ENCODE results near the gene MCM7. TPM values are rescaled to one million over a fixed set of nuclear protein-coding genes. Genes with fewer than 3 reads are reported as not detected.

The MCM7 gene
- total RNA-seq, 1 donor, result 28.6 TPM

GRCh38 chr7:100111156-100111555, 10.0 kb upstream of the MCM7 start:
- Histone ChIP-seq H2AFZ (ENCODE audit: low read length) (no peak overlapping the region), H3K4me3 (ENCODE audit: insufficient read depth, low read length) (no peak overlapping the region), H3K79me2 (ENCODE audit: insufficient read depth, low read length) (peaks cover 3% of the 10 kb centered on the region), H3K27ac (ENCODE audit: low read depth, low read length) (no peak overlapping the region), H3K9me3 (ENCODE audit: low read depth, low read length) (no peaks in the 10 kb centered on the region), H3K27me3 (ENCODE audit: insufficient read depth, low read length) (no peaks in the 10 kb centered on the region), H4K20me1 (ENCODE audit: insufficient read depth, low read length) (no peaks in the 10 kb centered on the region), H3K4me1 (ENCODE audit: insufficient read depth, low read length) (no peaks in the 10 kb centered on the region), H3K36me3 (ENCODE audit: insufficient read depth, low read length) (peaks cover 59% of the 10 kb centered on the region), H3K4me2 (ENCODE audit: insufficient read depth, low read length) (no peak overlapping the region)
- TF ChIP-seq CTCF (IDR thresholded peaks at IDR 0.05; ENCODE audit: extremely low read depth, low read depth, low read length), result no peak
- DNase-seq (ENCODE audit: insufficient read length, low spot score, missing footprints), result no peak

DNA sequence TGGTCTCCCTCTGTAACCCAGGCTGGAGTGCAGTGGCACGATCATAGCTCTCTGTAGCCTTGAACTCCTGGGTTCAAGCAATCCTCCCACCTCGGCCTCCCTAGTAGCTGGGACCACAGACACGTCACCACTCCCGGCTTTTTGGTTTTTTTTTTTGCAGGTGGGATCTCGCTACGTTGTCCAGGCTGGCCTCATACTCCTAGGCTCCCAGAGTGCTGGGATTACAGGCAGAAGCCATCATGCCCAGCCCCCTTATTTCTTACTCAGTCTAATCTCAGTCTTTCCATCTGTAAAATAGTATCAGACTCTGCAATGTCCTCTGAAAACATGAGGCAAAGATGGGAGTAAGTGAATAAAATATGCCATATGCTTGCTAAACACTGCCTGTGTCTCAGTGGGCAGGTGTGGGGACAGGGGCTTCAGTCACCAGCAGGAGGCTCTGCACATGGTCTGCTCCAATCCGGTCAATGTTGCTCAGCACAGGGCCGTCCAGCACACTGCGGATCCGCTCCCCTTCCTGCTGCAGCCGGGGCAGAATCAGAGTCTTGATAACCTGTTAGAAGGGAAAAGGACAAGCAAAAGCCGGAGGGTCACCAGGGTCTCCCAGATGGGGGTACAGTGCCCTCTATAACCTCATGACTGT, 8.4 kb upstream of the MCM7 start:
- H3K4me1 ChIP-seq (ENCODE audit: insufficient read depth, low read length), result no peaks in the 10 kb centered on the region
- H3K36me3 ChIP-seq (ENCODE audit: insufficient read depth, low read length), result peaks cover 66% of the 10 kb centered on the region
- no peak overlapping the region for H3K27ac ChIP-seq (ENCODE audit: low read depth, low read length)
- no peaks in the 10 kb centered on the region for H3K9me3 ChIP-seq (ENCODE audit: low read depth, low read length)
- H3K79me2 ChIP-seq (ENCODE audit: insufficient read depth, low read length), result no peaks in the 10 kb centered on the region
- H3K4me2 ChIP-seq (ENCODE audit: insufficient read depth, low read length), result no peak overlapping the region
- no peak for DNase-seq (ENCODE audit: insufficient read length, low spot score, missing footprints)
- no peaks in the 10 kb centered on the region for H3K27me3 ChIP-seq (ENCODE audit: insufficient read depth, low read length)
- H2AFZ ChIP-seq (ENCODE audit: low read length), result no peak overlapping the region
- no peaks in the 10 kb centered on the region for H4K20me1 ChIP-seq (ENCODE audit: insufficient read depth, low read length)
- no peak overlapping the region for H3K4me3 ChIP-seq (ENCODE audit: insufficient read depth, low read length)
- no peak for TF ChIP-seq CTCF (IDR thresholded peaks at IDR 0.05; ENCODE audit: extremely low read depth, low read depth, low read length)

DNA sequence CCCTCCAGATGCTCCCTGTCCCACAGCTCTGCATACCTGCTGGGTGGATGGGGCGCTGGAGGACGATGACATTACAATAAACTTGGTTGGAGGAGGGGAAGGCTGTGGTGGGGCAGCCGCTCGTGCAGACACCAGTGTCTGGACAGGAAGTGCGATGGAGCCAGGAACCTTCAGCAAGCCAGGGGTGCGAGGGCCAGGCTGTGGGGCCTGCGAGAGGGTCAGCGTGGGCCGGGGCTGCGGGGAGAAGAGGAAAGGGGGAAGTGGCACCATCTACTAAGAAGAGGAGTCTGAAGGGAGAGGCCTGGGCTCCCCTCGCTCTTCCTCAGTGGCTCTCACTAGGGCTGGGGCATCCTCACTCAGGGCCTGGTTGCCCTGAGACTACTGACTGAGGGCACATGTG, 6.7 kb upstream of the MCM7 start:
- H3K27ac ChIP-seq (ENCODE audit: low read depth, low read length), result no peak overlapping the region
- no peak for DNase-seq (ENCODE audit: insufficient read length, low spot score, missing footprints)
- peaks cover 60% of the 10 kb centered on the region for H3K36me3 ChIP-seq (ENCODE audit: insufficient read depth, low read length)
- H2AFZ ChIP-seq (ENCODE audit: low read length), result no peak overlapping the region
- no peak overlapping the region for H3K4me3 ChIP-seq (ENCODE audit: insufficient read depth, low read length)
- no peaks in the 10 kb centered on the region for H3K79me2 ChIP-seq (ENCODE audit: insufficient read depth, low read length)
- TF ChIP-seq CTCF (IDR thresholded peaks at IDR 0.05; ENCODE audit: extremely low read depth, low read depth, low read length), result no peak
- H3K4me1 ChIP-seq (ENCODE audit: insufficient read depth, low read length), result peaks cover 7% of the 10 kb centered on the region
- H4K20me1 ChIP-seq (ENCODE audit: insufficient read depth, low read length), result no peaks in the 10 kb centered on the region
- H3K4me2 ChIP-seq (ENCODE audit: insufficient read depth, low read length), result no peak overlapping the region
- H3K9me3 ChIP-seq (ENCODE audit: low read depth, low read length), result no peaks in the 10 kb centered on the region
- no peaks in the 10 kb centered on the region for H3K27me3 ChIP-seq (ENCODE audit: insufficient read depth, low read length)

- Histone ChIP-seq H3K79me2 (ENCODE audit: insufficient read depth, low read length) (peaks cover 2% of the 10 kb centered on the region), H3K36me3 (ENCODE audit: insufficient read depth, low read length) (peaks cover 57% of the 10 kb centered on the region), H4K20me1 (ENCODE audit: insufficient read depth, low read length) (no peaks in the 10 kb centered on the region), H3K4me1 (ENCODE audit: insufficient read depth, low read length) (peaks cover 13% of the 10 kb centered on the region), H3K9me3 (ENCODE audit: low read depth, low read length) (no peaks in the 10 kb centered on the region), H3K4me3 (ENCODE audit: insufficient read depth, low read length) (no peak overlapping the region), H3K4me2 (ENCODE audit: insufficient read depth, low read length) (no peak overlapping the region), H3K27ac (ENCODE audit: low read depth, low read length) (no peak overlapping the region), H3K27me3 (ENCODE audit: insufficient read depth, low read length) (no peaks in the 10 kb centered on the region), H2AFZ (ENCODE audit: low read length) (no peak overlapping the region)
- TF ChIP-seq CTCF (IDR thresholded peaks at IDR 0.05; ENCODE audit: extremely low read depth, low read depth, low read length), result no peak
- DNase-seq (ENCODE audit: insufficient read length, low spot score, missing footprints), result no peak
These were observed 6.0 kb upstream of the MCM7 start for GRCh38 chr7:100107125-100107737.
